MM.1S (cell line): ENCODE data around the gene MAD1L1.

Experiments
- DNase-seq: peaks from one replicate; pipeline ENCODE4 v3.0.0-alpha.2; 2015
- H2AFZ ChIP-seq: fragments of 300-600 bp; sonication (generic); 2 replicates; pipeline ENCODE4 v1.6.0; 2016; ENCODE audit warnings: antibody characterized with exemption, low read length
- H3F3A ChIP-seq: fragments of 300-600 bp; sonication (generic); 2 replicates; pipeline ENCODE4 v1.6.1; 2016; ENCODE audit warnings: mild to moderate bottlenecking, antibody characterized with exemption, low read length, moderate library complexity, mixed read lengths; ENCODE audit not compliant: insufficient read depth
- H3K27ac ChIP-seq: fragments of 300-600 bp; sonication (generic); 2 replicates; pipeline ENCODE4 v1.5.1; 2016; ENCODE audit warnings: mild to moderate bottlenecking, low read length
- H3K27me3 ChIP-seq: fragments of 300-600 bp; sonication (generic); replicated peaks from 2 replicates; pipeline ENCODE4 v1.6.0; 2016; ENCODE audit warnings: low read length; ENCODE audit not compliant: insufficient read depth
- H3K36me3 ChIP-seq: fragments of 300-600 bp; sonication (generic); replicated peaks from 2 replicates; pipeline ENCODE4 v1.6.1; 2016; ENCODE audit warnings: mild to moderate bottlenecking, low read length, mixed read lengths; ENCODE audit not compliant: insufficient read depth
- H3K4me1 ChIP-seq: fragments of 300-600 bp; sonication (generic); 2 replicates; pipeline ENCODE4 v1.6.1; 2016; ENCODE audit warnings: low read length, mixed read lengths
- H3K4me2 ChIP-seq: fragments of 300-600 bp; sonication (generic); 2 replicates; pipeline ENCODE4 v1.6.0; 2016; ENCODE audit warnings: low read depth, low read length
- H3K4me3 ChIP-seq: fragments of 300-600 bp; sonication (generic); 2 replicates; pipeline ENCODE4 v1.5.1; 2016; ENCODE audit warnings: low read length, mixed read lengths
- H3K79me2 ChIP-seq: fragments of 300-600 bp; sonication (generic); 2 replicates; pipeline ENCODE4 v1.6.1; 2016; ENCODE audit warnings: mixed run types, low read length, mixed read lengths
- H3K9ac ChIP-seq: fragments of 300-600 bp; sonication (generic); 2 replicates; pipeline ENCODE4 v1.6.1; 2016; ENCODE audit warnings: low read length, mixed read lengths
- H3K9me2 ChIP-seq: fragments of 300-600 bp; sonication (generic); replicated peaks from 2 replicates; pipeline ENCODE4 v1.6.1; 2016; ENCODE audit warnings: mild to moderate bottlenecking, low read length, mixed read lengths; ENCODE audit not compliant: insufficient read depth
- H3K9me3 ChIP-seq: fragments of 300-600 bp; sonication (generic); replicated peaks from 2 replicates; pipeline ENCODE4 v1.6.1; 2016; ENCODE audit warnings: mild to moderate bottlenecking, low read length, mixed read lengths; ENCODE audit not compliant: insufficient read depth
- H4K20me1 ChIP-seq: fragments of 300-600 bp; sonication (generic); 2 replicates; pipeline ENCODE4 v1.6.1; 2016; ENCODE audit warnings: mild to moderate bottlenecking, low read length, moderate library complexity, mixed read lengths; ENCODE audit not compliant: insufficient read depth
- EZH2 ChIP-seq: fragments of 300-600 bp; sonication (generic); optimal IDR thresholded peaks from 2 replicates; pipeline ENCODE3; 2017; ENCODE audit warnings: low read depth, mild to moderate bottlenecking, antibody characterized with exemption, low read length, mixed read lengths
- EZH2phosphoT487 ChIP-seq: fragments of 300-600 bp; sonication (generic); IDR thresholded peaks from 2 replicates; pipeline ENCODE4 v1.6.1; 2018; ENCODE audit warnings: antibody characterized with exemption, low read length
- TF ChIP-seq, protein P1 (sequence below): fragments of 300-600 bp; sonication (generic); IDR thresholded peaks from 2 replicates; pipeline ENCODE4 v1.5.1; 2016; ENCODE audit warnings: antibody characterized with exemption, low read length, mixed read lengths

The MAD1L1 gene

GRCh38 chr7:1768832-1769231, 463.9 kb downstream of the MAD1L1 start:
- H3K27me3 ChIP-seq, result peaks cover 63% of the 10 kb centered on the region
- no peaks in the 10 kb centered on the region for H3K9me2 ChIP-seq
- no peaks in the 10 kb centered on the region for H3F3A ChIP-seq
- no peak overlapping the region for H3K4me3 ChIP-seq
- H3K9ac ChIP-seq, result no peak overlapping the region
- H3K4me2 ChIP-seq, result no peak overlapping the region
- H4K20me1 ChIP-seq, result no peaks in the 10 kb centered on the region
- no peak overlapping the region for H2AFZ ChIP-seq
- H3K4me1 ChIP-seq, result no peaks in the 10 kb centered on the region
- peak; percentile 30 for DNase-seq
- TF ChIP-seq EZH2, result no peak
- no peak for TF ChIP-seq EZH2phosphoT487
- TF ChIP-seq, protein P1, sequence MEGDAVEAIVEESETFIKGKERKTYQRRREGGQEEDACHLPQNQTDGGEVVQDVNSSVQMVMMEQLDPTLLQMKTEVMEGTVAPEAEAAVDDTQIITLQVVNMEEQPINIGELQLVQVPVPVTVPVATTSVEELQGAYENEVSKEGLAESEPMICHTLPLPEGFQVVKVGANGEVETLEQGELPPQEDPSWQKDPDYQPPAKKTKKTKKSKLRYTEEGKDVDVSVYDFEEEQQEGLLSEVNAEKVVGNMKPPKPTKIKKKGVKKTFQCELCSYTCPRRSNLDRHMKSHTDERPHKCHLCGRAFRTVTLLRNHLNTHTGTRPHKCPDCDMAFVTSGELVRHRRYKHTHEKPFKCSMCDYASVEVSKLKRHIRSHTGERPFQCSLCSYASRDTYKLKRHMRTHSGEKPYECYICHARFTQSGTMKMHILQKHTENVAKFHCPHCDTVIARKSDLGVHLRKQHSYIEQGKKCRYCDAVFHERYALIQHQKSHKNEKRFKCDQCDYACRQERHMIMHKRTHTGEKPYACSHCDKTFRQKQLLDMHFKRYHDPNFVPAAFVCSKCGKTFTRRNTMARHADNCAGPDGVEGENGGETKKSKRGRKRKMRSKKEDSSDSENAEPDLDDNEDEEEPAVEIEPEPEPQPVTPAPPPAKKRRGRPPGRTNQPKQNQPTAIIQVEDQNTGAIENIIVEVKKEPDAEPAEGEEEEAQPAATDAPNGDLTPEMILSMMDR, result no peak
- no peak overlapping the region for H3K27ac ChIP-seq
- no peaks in the 10 kb centered on the region for H3K79me2 ChIP-seq
- no peaks in the 10 kb centered on the region for H3K9me3 ChIP-seq
- no peaks in the 10 kb centered on the region for H3K36me3 ChIP-seq

- H3K9ac ChIP-seq, result no peak overlapping the region
- TF ChIP-seq, protein P1, result peak; percentile 17; the same call in 1 of the 2 replicates
- TF ChIP-seq EZH2phosphoT487 (no peak), EZH2 (no peak)
- H3K9me2 ChIP-seq, result no peaks in the 10 kb centered on the region
- no peaks in the 10 kb centered on the region for H3K79me2 ChIP-seq
- H3F3A ChIP-seq, result no peaks in the 10 kb centered on the region
- no peak overlapping the region for H3K27ac ChIP-seq
- no peaks in the 10 kb centered on the region for H3K4me1 ChIP-seq
- H3K9me3 ChIP-seq, result no peaks in the 10 kb centered on the region
- H4K20me1 ChIP-seq, result no peaks in the 10 kb centered on the region
- H3K4me3 ChIP-seq, result no peak overlapping the region
- H2AFZ ChIP-seq, result no peak overlapping the region
- peaks cover 51% of the 10 kb centered on the region for H3K27me3 ChIP-seq
- no peaks in the 10 kb centered on the region for H3K36me3 ChIP-seq
- no peak overlapping the region for H3K4me2 ChIP-seq
- no peak for DNase-seq
Observed at GRCh38 chr7:1767524-1767923, 465.2 kb downstream of the MAD1L1 start.
